Measurements from ENCODE around the gene UQCC2.

UQCC2 gene

GRCh38 chr6:33744001-33744848 lies 32.7 kb upstream of the UQCC2 start:
- DNase-seq (ENCODE audit: low read depth in 2 of 2), result peak; percentile 69

GRCh38 chr6:33742837-33743236 lies 31.3 kb upstream of the UQCC2 start:
- no peak for DNase-seq (ENCODE audit: low read depth in 2 of 2)

GRCh38 chr6:33742092-33742491 lies 30.6 kb upstream of the UQCC2 start:
- no peak for DNase-seq (ENCODE audit: low read depth in 2 of 2)

DNA sequence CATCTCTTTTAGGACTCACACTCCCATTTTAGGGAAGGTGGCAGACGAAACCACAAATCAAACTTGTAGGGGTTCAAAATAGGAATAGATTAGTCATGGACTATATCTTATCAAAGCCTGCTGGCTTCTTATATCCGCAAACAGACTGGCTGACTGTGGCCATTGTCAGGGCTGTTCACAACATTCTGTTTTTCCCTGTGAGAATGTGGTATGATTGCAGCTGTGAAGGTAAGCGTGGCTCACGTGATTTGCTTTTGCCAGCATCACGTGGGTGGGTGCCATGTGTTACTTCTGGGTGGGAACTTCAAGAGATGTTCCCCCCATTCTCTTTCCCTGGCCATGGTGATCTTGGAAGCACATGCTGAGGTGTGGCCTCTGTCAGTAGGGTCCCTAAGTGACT lies 29.3 kb upstream of the UQCC2 start:
- DNase-seq (ENCODE audit: low read depth in 2 of 2), result no peak

DNA sequence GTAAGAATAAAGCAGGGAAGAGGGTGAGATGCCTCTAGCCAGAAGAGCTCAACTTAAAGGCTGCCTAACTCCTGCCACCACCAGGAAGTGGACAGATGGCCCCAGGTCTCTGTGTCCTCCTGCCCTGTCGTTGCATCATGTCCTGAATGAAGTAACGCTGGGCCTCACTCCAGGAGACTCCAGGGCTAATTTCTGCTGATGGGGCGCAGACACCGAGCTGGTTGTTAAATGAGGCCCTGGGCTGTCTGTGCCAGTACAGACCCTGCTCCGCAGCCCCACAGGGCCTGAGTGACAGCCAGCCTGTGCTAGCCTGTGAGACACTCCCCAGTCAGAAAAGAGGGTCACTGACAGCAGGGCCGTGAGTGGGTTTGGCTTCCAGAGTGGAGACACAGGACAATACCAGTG lies 28.7 kb upstream of the UQCC2 start:
- no peak for DNase-seq (ENCODE audit: low read depth in 2 of 2)

DNA sequence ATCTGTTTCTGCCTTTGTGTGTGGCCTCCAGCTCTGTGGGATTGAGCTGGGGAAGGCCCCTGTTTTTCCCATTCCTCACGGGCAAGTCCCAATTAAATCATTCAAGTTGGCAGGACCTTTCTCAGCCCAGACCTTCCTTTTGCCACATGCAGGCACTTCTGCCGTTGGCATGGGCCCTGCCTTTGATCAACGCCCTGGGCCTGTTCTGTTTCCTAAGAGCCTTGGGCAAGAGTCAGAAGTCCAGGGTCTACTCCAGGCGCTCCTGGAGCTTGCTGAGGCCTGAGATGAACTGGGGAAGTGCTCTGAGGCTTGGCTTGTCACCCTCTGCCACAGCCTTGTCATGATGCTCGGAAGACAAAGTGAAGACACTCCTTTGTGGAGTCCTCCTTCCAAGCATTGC lies 28.1 kb upstream of the UQCC2 start:
- no peak for DNase-seq (ENCODE audit: low read depth in 2 of 2)

- no peak for DNase-seq (ENCODE audit: low read depth in 2 of 2)
Observed at GRCh38 chr6:33738879-33739278, 27.4 kb upstream of the UQCC2 start.

DNA sequence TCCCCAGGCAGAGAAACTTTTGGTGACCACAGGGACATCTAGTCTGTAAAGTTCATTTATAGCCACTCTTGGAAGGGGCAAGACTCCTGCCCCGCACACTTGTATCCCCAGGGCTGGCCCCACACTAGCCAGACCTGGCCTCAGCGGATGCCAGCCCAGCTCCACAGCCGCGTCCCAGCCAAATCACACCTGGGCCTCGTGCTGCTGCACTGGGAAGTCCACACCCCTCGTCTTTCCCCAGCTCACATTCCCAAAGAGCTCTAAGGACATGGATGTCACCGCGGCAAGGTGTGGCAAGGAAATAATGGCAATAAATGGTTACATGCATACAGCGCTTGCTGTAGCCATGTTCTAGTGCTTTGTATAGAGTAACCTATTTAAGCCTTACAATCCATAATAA lies 26.7 kb upstream of the UQCC2 start:
- no peak for DNase-seq (ENCODE audit: low read depth in 2 of 2)

DNA sequence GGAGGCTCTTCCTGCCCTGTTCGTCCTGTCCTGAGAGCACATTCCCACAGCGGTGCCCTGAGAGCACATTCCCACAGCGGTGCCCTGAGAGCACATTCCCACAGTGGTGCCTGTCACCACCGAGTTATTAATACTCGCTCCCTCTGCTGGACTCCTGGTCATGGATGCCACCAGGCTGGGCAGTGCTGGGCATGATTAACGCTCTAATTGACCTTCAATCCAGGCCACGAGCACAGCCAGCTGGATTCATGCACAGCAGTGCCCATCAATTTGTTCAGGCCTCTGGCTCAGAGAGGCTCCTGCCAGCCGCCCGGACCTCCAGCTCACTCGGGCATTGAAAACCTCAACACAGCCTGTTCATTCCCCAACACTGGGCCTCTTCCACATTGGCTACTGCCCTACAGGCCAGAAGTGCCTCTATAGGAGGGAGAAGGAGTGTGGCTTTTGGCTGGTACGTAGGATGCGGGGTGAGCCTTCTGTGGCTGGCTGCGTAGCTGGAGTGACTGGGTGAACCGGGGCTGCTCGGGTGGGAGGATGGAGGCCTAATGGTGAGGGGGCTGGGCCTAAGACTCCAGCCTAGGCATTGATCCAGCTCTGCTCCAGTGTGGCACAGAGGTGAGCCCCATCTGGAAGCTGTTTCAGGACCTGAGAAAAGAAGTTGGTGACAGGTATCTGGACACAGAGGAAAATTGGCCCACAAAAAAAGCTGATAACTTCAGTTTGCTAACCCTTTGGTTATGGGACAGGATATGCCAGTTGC lies 25.9 kb upstream of the UQCC2 start:
- no peak for DNase-seq (ENCODE audit: low read depth in 2 of 2)

GRCh38 chr6:33735216-33735615 lies 23.7 kb upstream of the UQCC2 start:
- no peak for DNase-seq (ENCODE audit: low read depth in 2 of 2)

DNA sequence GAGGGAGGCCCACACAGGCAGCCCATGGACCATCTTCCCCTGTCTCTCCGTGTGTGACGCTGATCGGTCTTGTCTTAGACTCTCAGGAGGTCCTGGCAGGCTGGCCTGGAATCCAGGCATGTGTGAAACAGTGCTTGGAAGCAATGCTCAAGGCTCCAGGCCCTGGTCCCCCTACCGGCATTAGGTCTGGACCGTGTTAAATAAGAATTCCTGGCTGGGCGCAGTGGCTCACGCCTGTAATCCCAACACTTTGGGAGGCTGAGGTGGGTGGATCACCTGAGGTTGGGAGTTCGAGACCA lies 22.2 kb upstream of the UQCC2 start:
- DNase-seq (ENCODE audit: low read depth in 2 of 2), result no peak

GRCh38 chr6:33732817-33733708 lies 21.6 kb upstream of the UQCC2 start:
- no peak for DNase-seq (ENCODE audit: low read depth in 2 of 2)

GRCh38 chr6:33732385-33732784 lies 20.9 kb upstream of the UQCC2 start:
- no peak for DNase-seq (ENCODE audit: low read depth in 2 of 2)

DNA sequence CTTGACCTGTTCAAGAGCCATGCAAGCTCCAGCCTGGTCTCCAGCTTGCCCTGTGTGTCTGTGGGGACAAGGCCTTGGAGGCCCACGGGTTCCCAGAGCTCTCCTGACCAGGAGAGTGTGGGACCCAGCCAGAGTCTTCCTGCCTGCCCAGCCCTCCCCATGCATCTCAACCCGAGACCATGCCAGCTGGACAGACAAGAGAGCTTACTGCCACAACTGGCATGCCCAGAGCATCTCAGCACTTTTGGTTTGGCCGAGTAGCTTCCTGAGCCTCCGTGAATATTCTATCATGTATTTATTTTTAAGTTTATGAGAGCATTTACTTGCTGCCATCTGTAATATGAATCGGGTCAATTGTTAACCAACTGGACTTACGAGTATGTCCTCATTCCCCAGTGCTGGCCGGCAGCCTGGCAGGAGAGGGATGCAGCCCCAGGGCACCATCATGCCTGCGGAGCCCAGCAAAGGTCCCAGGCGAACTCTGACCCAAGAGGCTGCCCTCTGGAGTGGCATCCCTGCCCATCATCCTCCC lies 20.3 kb upstream of the UQCC2 start:
- no peak for DNase-seq (ENCODE audit: low read depth in 2 of 2)

DNA sequence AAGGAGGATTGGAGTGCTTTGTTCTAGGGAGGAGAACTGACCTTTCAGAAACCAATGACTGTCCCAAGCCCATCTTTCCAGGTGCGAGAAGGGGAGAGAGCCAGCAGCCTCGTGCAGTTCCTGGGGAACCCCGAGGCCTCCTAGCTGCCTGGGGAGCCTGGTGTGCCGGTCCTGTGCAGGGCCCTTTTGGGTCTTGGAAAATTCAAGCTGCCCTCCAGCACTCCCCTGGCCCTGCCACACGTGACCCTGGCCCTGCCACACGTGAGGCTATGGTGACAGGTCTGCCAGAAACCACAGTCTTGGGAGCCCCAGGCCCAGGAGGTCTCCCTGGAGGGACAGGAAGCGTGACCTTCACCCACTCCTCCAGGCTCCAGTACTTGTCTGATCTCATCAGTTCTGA lies 19.5 kb upstream of the UQCC2 start:
- no peak for DNase-seq (ENCODE audit: low read depth in 2 of 2)

- DNase-seq (ENCODE audit: low read depth in 2 of 2), result no peak
Observed at GRCh38 chr6:33730611-33731010, 19.1 kb upstream of the UQCC2 start.

DNA sequence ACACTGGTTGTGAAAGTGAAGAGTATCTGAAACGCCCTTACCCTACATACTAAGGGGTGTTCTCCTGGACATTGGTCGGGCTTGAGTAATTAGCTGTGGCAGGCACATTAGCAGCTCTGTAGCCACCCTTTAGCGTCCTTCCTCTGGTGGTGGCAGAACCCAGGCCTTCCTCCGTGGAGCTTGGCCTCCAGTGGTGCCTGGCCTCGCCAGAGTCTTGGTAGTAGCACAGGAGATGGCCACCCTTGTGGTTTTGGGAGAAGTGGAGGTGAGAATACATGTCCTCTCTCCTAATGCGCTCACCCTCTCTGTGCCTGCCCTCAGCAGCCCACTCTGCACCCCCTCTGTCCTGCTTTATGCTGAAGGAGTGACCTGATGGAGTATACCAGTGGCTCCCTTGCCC lies 17.6 kb upstream of the UQCC2 start:
- DNase-seq (ENCODE audit: low read depth in 2 of 2), result no peak

GRCh38 chr6:33728438-33728837 lies 16.9 kb upstream of the UQCC2 start:
- DNase-seq (ENCODE audit: low read depth in 2 of 2), result no peak

- no peak for DNase-seq (ENCODE audit: low read depth in 2 of 2)
Observed at GRCh38 chr6:33727932-33728331, 16.4 kb upstream of the UQCC2 start.

- DNase-seq (ENCODE audit: low read depth in 2 of 2), result no peak
Observed at GRCh38 chr6:33727126-33727525, 15.6 kb upstream of the UQCC2 start.

GRCh38 chr6:33726696-33727095 lies 15.2 kb upstream of the UQCC2 start:
- DNase-seq (ENCODE audit: low read depth in 2 of 2), result no peak

All from activated CD4-positive, alpha-beta T cell treated with anti-CD3 and anti-CD28 coated beads for 24 hours (primary cell).